Endometrial microvascular endothelial cells (primary cell): Measurements from ENCODE around the gene SAMD13. TPM values are rescaled to one million over a fixed set of nuclear protein-coding genes. Genes with fewer than 3 reads are reported as not detected.
"Not testable (repeated sequence)": the region's sequence is repeated elsewhere in the genome, so short reads cannot be mapped to it uniquely, and the experiment has no call there.

Experiments
- in situ Hi-C: cut with HindIII; loops from 2 replicates; pipeline ENCODE4 v1.10.0; 2017; ENCODE audit warnings: low sequenced_read_pairs, low pct_unique_long_range_greater_than_20kb; ENCODE audit errors: inconsistent ontology term
- total RNA-seq: library from RNA; depleted of rRNA; stranded (reverse); fragments of >200 nt; gene quantifications from one replicate; pipeline ENCODE4 v1.2.3, GENCODE V29; 2015; ENCODE audit errors: inconsistent ontology term

SAMD13 gene
- total RNA-seq, 1 donor from 2014 or later: 4.5 TPM

- in situ Hi-C loops: no loop called here
Observed at GRCh38 chr1:84280912-84281311, 20.6 kb upstream of the SAMD13 start.

- in situ Hi-C loops: no loop called here
Observed at GRCh38 chr1:84282780-84283333, 18.7 kb upstream of the SAMD13 start.

- in situ Hi-C loops: no loop called here
Observed at GRCh38 chr1:84283381-84283780, 18.1 kb upstream of the SAMD13 start.

- in situ Hi-C loops: no loop called here
Observed at GRCh38 chr1:84286071-84286470, 15.4 kb upstream of the SAMD13 start.

GRCh38 chr1:84287389-84287788, 14.1 kb upstream of the SAMD13 start:
- in situ Hi-C loops: not testable (repeated sequence)

GRCh38 chr1:84289169-84289785, 12.2 kb upstream of the SAMD13 start:
- in situ Hi-C loops: no loop called here

- in situ Hi-C loops: no loop called here
Observed at GRCh38 chr1:84291882-84292655, 9.4 kb upstream of the SAMD13 start.

GRCh38 chr1:84293766-84294165, 7.7 kb upstream of the SAMD13 start:
- in situ Hi-C loops: no loop called here

GRCh38 chr1:84294751-84295150, 6.8 kb upstream of the SAMD13 start:
- in situ Hi-C loops: no loop called here

GRCh38 chr1:84297546-84298244, 3.8 kb upstream of the SAMD13 start:
- in situ Hi-C loops: no loop called here

- in situ Hi-C loops: no loop called here
Observed at GRCh38 chr1:84298328-84298683, 3.2 kb upstream of the SAMD13 start.

GRCh38 chr1:84298684-84299535, 2.6 kb upstream of the SAMD13 start:
- in situ Hi-C loops: no loop called here

GRCh38 chr1:84299536-84300170, 1.9 kb upstream of the SAMD13 start:
- in situ Hi-C loops: no loop called here

GRCh38 chr1:84300501-84300900, 1.0 kb upstream of the SAMD13 start:
- in situ Hi-C loops: no loop called here

- in situ Hi-C loops: no loop called here
Observed at GRCh38 chr1:84301785-84302385, 377 bp downstream of the SAMD13 start.

- in situ Hi-C loops: no loop called here
Observed at GRCh38 chr1:84303314-84303830, 1.9 kb downstream of the SAMD13 start.

- in situ Hi-C loops: no loop called here
Observed at GRCh38 chr1:84307398-84307797, 5.9 kb downstream of the SAMD13 start.

- in situ Hi-C loops: no loop called here
Observed at GRCh38 chr1:84311296-84311695, 9.8 kb downstream of the SAMD13 start.
